H9 (cell line): ENCODE data around the gene FMO3. TPM values are rescaled to one million over a fixed set of nuclear protein-coding genes. Genes with fewer than 3 reads are reported as not detected.

ENCODE experiments used
- DNase-seq: peaks from one replicate; pipeline ENCODE4 v3.0.0-alpha.2; 2017
- H2AFZ ChIP-seq: one replicate; pipeline ENCODE4 v1.6.1; 2013; ENCODE audit warnings: mild to moderate bottlenecking, low read length, control low read depth, moderate library complexity
- H2AK5ac ChIP-seq: 2 replicates; pipeline ENCODE4 v1.6.1; 2013; ENCODE audit warnings: low read length, control low read depth, mixed read lengths; ENCODE audit not compliant: insufficient read length
- H2BK120ac ChIP-seq: one replicate; pipeline ENCODE4 v1.6.1; 2013; ENCODE audit warnings: low read depth, mild to moderate bottlenecking, low read length, control low read depth, inconsistent platforms; ENCODE audit not compliant: poor library complexity, severe bottlenecking
- H2BK12ac ChIP-seq: 2 replicates; pipeline ENCODE4 v1.6.1; 2013; ENCODE audit warnings: low read length, control low read depth, mixed read lengths, low read depth; ENCODE audit not compliant: insufficient read length
- H2BK15ac ChIP-seq: 2 replicates; pipeline ENCODE4 v1.6.1; 2013; ENCODE audit warnings: low read depth, low read length, control low read depth
- H2BK20ac ChIP-seq: one replicate; pipeline ENCODE4 v1.6.1; 2013; ENCODE audit warnings: low read depth, mild to moderate bottlenecking, low read length, control low read depth, inconsistent platforms; ENCODE audit not compliant: poor library complexity, severe bottlenecking
- H2BK5ac ChIP-seq: 2 replicates; pipeline ENCODE4 v1.6.1; 2013; ENCODE audit warnings: low read length, control low read depth, mixed read lengths; ENCODE audit not compliant: insufficient read length
- H3K14ac ChIP-seq: 2 replicates; pipeline ENCODE4 v1.6.1; 2013; ENCODE audit warnings: low read length, control low read depth; ENCODE audit not compliant: insufficient read depth
- H3K18ac ChIP-seq: 2 replicates; pipeline ENCODE4 v1.6.1; 2013; ENCODE audit warnings: low read depth, mild to moderate bottlenecking, mixed read lengths, low read length, control low read depth; ENCODE audit not compliant: insufficient read length
- H3K23ac ChIP-seq: 2 replicates; pipeline ENCODE4 v1.6.1; 2013; ENCODE audit warnings: low read length, control low read depth, mixed read lengths, low read depth; ENCODE audit not compliant: insufficient read length
- H3K23me2 ChIP-seq: 2 replicates; pipeline ENCODE4 v1.6.1; 2013; ENCODE audit warnings: low read depth, mild to moderate bottlenecking, mixed read lengths, low read length, control low read depth; ENCODE audit not compliant: insufficient read length, poor library complexity, severe bottlenecking
- H3K27ac ChIP-seq: 2 replicates; pipeline ENCODE4 v1.5.1; 2013; ENCODE audit warnings: low read length, control low read depth, mixed read lengths, low read depth; ENCODE audit not compliant: insufficient read length
- H3K27me3 ChIP-seq: 2 replicates; pipeline ENCODE4 v1.6.1; 2013; ENCODE audit warnings: low read length, control low read depth, inconsistent platforms; ENCODE audit not compliant: insufficient read depth
- H3K4ac ChIP-seq: 2 replicates; pipeline ENCODE4 v1.6.1; 2013; ENCODE audit warnings: low read depth, mild to moderate bottlenecking, control low read depth, inconsistent platforms, low read length, moderate library complexity
- H3K4me1 ChIP-seq: 2 replicates; pipeline ENCODE4 v1.6.1; 2013; ENCODE audit warnings: low read length, control low read depth, inconsistent platforms; ENCODE audit not compliant: insufficient read depth
- H3K4me2 ChIP-seq: 2 replicates; pipeline ENCODE4 v1.6.1; 2013; ENCODE audit warnings: low read length, control low read depth, mixed read lengths; ENCODE audit not compliant: insufficient read length, insufficient read depth
- H3K56ac ChIP-seq: 2 replicates; pipeline ENCODE4 v1.6.1; 2013; ENCODE audit warnings: low read depth, mild to moderate bottlenecking, mixed read lengths, low read length, control low read depth; ENCODE audit not compliant: insufficient read length
- H3K79me1 ChIP-seq: 2 replicates; pipeline ENCODE4 v1.6.1; 2013; ENCODE audit warnings: low read depth, mild to moderate bottlenecking, moderate library complexity, low read length, control low read depth, inconsistent platforms; ENCODE audit not compliant: insufficient read depth, poor library complexity, severe bottlenecking
- H3K79me2 ChIP-seq: 2 replicates; pipeline ENCODE4 v1.6.1; 2013; ENCODE audit warnings: low read length, control low read depth, inconsistent platforms; ENCODE audit not compliant: insufficient read depth
- H3K9ac ChIP-seq: 2 replicates; pipeline ENCODE4 v1.6.1; 2013; ENCODE audit warnings: low read length, control low read depth, mixed read lengths; ENCODE audit not compliant: insufficient read length; ENCODE audit errors: extremely low read depth
- H3K9me3 ChIP-seq: one replicate; pipeline ENCODE4 v1.6.1; 2013; ENCODE audit warnings: low read depth, low read length, inconsistent platforms; ENCODE audit not compliant: control insufficient read depth
- H3T11ph ChIP-seq: one replicate; pipeline ENCODE4 v1.6.1; 2013; ENCODE audit warnings: mild to moderate bottlenecking, low read length, control low read depth, inconsistent platforms
- H4K20me1 ChIP-seq: one replicate; pipeline ENCODE4 v1.6.1; 2013; ENCODE audit not compliant: control insufficient read depth, insufficient read length, insufficient read depth
- H4K5ac ChIP-seq: 2 replicates; pipeline ENCODE4 v1.6.1; 2013; ENCODE audit warnings: low read depth, mild to moderate bottlenecking, mixed read lengths, low read length, control low read depth; ENCODE audit not compliant: insufficient read length
- H4K8ac ChIP-seq: replicated peaks from 2 replicates; pipeline ENCODE4 v1.6.1; 2013; ENCODE audit warnings: low read length, control low read depth, mixed read lengths, low read depth; ENCODE audit not compliant: insufficient read length
- H4K91ac ChIP-seq: 2 replicates; pipeline ENCODE4 v1.6.1; 2013; ENCODE audit warnings: low read depth, mild to moderate bottlenecking, moderate library complexity, mixed read lengths, low read length, control low read depth; ENCODE audit not compliant: insufficient read length
- H3K27ac Mint-ChIP-seq, 3 experiments: 2 replicates in 2 of 3; 3 replicates in 1 of 3; pipeline ENCODE4 v1.8.0; 2020 to 2021; ENCODE audit warnings: mixed read lengths in 3 of 3, mild to moderate bottlenecking in 1 of 3, moderate library complexity in 1 of 3
- H3K27me3 Mint-ChIP-seq: 2 replicates; pipeline ENCODE4 v1.8.0; 2021; ENCODE audit warnings: low read depth, mild to moderate bottlenecking, moderate library complexity, mixed read lengths
- H3K36me3 Mint-ChIP-seq, 3 experiments: 2 replicates in 2 of 3; 3 replicates in 1 of 3; pipeline ENCODE4 v1.8.0; 2020 to 2021; ENCODE audit warnings: low read depth in 3 of 3, mixed read lengths in 3 of 3; ENCODE audit not compliant: insufficient read depth in 1 of 3
- H3K4me1 Mint-ChIP-seq, 2 experiments: 2 replicates each; pipeline ENCODE4 v1.8.0; 2020; ENCODE audit warnings: mixed read lengths in 2 of 2
- H3K4me3 Mint-ChIP-seq, 2 experiments: 2 replicates in 1 of 2; 3 replicates in 1 of 2; pipeline ENCODE4 v1.8.0; 2020 to 2021; ENCODE audit warnings: mild to moderate bottlenecking in 2 of 2, mixed read lengths in 2 of 2, moderate library complexity in 1 of 2
- H3K9me3 Mint-ChIP-seq, 2 experiments: 2 replicates in 1 of 2; 3 replicates in 1 of 2; pipeline ENCODE4 v1.8.0; 2020; ENCODE audit warnings: mild to moderate bottlenecking in 2 of 2, mixed read lengths in 2 of 2, moderate library complexity in 1 of 2
- WGBS: extraction: QIAGEN DNeasy Blood & Tissue Kit; methylation state at CpG from one replicate; pipeline ENCODE4 v1.1.7; 2013; ENCODE audit warnings: missing lambda C conversion rate, low lambda C conversion rate, mixed read lengths; ENCODE audit not compliant: insufficient read length; ENCODE audit errors: extremely low coverage; 5-methylcytosine and 5-hydroxymethylcytosine counted together
- total RNA-seq: library from RNA; stranded (reverse); gene quantifications from 2 replicates; pipeline ENCODE4 v1.2.1, GENCODE V29; 2021
- TF ChIP-seq, protein P1 (sequence below): fragments of 200-600 bp; sonication (generic); conservative IDR thresholded peaks from 3 replicates; pipeline ENCODE4 v1.8.0; 2021; ENCODE audit warnings: antibody characterized with exemption, mild to moderate bottlenecking

The FMO3 gene
- total RNA-seq, 1 experiment from 2014 or later, result not detected

- no peak overlapping the region for H3K4ac ChIP-seq
- no peak overlapping the region for H3K27ac ChIP-seq
- WGBS, result no CpG with 5 or more reads among the region's 2 CpGs
- H2AFZ ChIP-seq, result no peak overlapping the region
- no peaks in the 10 kb centered on the region for H3K9me3 ChIP-seq
- H3K9me3 Mint-ChIP-seq, result peaks cover 0 to 2% of the 10 kb centered on the region in 2 experiments; a peak in 3 of 5 replicates
- H4K20me1 ChIP-seq, result no peaks in the 10 kb centered on the region
- no peaks in the 10 kb centered on the region for H3K23me2 ChIP-seq
- no peak overlapping the region for H3K18ac ChIP-seq
- no peak overlapping the region for H3T11ph ChIP-seq
- peaks cover 0 to 1% (median 0%) of the 10 kb centered on the region in 3 experiments; a peak in 1 of 7 replicates for H3K36me3 Mint-ChIP-seq
- DNase-seq, result no peak
- no peaks in the 10 kb centered on the region for H3K79me1 ChIP-seq
- H2BK20ac ChIP-seq, result no peak overlapping the region
- H3K27ac Mint-ChIP-seq, result no peak overlapping the region; a peak in 1 of 7 replicates
- H3K14ac ChIP-seq, result no peak overlapping the region
- H3K4me2 ChIP-seq, result no peak overlapping the region
- H3K79me2 ChIP-seq, result no peaks in the 10 kb centered on the region
- no peaks in the 10 kb centered on the region; a peak in 1 of 4 replicates for H3K4me1 Mint-ChIP-seq
- H3K27me3 ChIP-seq, result no peaks in the 10 kb centered on the region
- H2AK5ac ChIP-seq, result no peak overlapping the region
- no peak overlapping the region for H3K23ac ChIP-seq
- H3K4me3 Mint-ChIP-seq, result no peak overlapping the region
- H2BK15ac ChIP-seq, result no peak overlapping the region
- no peak overlapping the region for H4K91ac ChIP-seq
- no peak overlapping the region for H2BK5ac ChIP-seq
- TF ChIP-seq, protein P1, sequence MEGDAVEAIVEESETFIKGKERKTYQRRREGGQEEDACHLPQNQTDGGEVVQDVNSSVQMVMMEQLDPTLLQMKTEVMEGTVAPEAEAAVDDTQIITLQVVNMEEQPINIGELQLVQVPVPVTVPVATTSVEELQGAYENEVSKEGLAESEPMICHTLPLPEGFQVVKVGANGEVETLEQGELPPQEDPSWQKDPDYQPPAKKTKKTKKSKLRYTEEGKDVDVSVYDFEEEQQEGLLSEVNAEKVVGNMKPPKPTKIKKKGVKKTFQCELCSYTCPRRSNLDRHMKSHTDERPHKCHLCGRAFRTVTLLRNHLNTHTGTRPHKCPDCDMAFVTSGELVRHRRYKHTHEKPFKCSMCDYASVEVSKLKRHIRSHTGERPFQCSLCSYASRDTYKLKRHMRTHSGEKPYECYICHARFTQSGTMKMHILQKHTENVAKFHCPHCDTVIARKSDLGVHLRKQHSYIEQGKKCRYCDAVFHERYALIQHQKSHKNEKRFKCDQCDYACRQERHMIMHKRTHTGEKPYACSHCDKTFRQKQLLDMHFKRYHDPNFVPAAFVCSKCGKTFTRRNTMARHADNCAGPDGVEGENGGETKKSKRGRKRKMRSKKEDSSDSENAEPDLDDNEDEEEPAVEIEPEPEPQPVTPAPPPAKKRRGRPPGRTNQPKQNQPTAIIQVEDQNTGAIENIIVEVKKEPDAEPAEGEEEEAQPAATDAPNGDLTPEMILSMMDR, result no peak
- H3K56ac ChIP-seq, result no peak overlapping the region
- H3K27me3 Mint-ChIP-seq, result no peaks in the 10 kb centered on the region
- no peak overlapping the region for H4K5ac ChIP-seq
- H2BK12ac ChIP-seq, result no peak overlapping the region
- no peaks in the 10 kb centered on the region for H3K4me1 ChIP-seq
- no peak overlapping the region for H3K9ac ChIP-seq
- no peak overlapping the region for H2BK120ac ChIP-seq
- no peak overlapping the region for H4K8ac ChIP-seq
Observed at GRCh38 chr1:171052977-171053376, 37.7 kb upstream of the FMO3 start.
